Hematopoietic multipotent progenitor cell treated with erythropoietin and hydrocortisone succinate and interleukin-3 and kit ligand, for 15 days (in vitro differentiated cells): Measurements from ENCODE around the gene NECTIN4.
"Not testable (repeated sequence)": the region's sequence is repeated elsewhere in the genome, so short reads cannot be mapped to it uniquely, and the experiment has no call there.

Experiments used
- DNase-seq: peaks from one replicate; pipeline ENCODE4 v3.0.0-alpha.2; 2015; ENCODE audit warnings: low spot score

Gene NECTIN4

DNA sequence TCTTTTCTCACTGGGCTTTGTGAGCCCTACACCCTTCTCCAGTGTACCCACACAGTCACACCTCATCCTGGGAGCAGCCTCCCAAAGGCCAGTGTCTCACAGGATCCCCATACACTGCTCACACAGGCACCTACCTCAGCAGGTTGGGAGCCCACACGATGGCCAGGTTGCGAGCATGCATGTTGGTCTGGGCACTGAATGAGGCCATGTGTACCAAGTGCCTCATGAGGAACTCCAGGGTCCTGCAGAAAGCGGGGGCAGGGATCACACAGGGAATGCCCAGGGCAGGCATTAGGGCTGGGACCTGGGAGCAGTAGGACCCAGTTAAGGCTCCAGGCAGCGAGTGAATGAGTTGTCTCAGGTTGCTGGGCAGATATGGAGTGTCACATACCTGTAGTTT, 35.1 kb downstream of the NECTIN4 start:
- DNase-seq = no peak

DNA sequence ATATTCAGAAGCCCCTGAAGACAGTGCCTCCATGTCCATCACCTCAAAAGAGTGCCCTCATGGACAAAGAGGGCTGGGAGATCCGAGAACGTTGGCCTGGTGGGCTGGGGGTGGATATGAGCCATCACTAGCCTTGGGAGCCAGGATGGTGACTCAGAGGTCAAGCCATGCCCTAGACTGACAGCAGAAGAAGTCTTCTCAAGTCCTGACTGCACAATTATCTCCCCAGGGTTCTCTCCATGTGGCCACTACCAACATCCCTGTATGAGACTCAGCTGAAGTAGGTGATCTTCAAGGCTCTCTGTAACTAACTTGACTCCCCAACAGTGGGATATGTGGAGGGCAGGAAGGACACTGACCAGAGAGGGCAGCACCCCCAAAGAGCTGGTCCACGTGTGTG, 36.5 kb downstream of the NECTIN4 start:
- DNase-seq = no peak

DNA sequence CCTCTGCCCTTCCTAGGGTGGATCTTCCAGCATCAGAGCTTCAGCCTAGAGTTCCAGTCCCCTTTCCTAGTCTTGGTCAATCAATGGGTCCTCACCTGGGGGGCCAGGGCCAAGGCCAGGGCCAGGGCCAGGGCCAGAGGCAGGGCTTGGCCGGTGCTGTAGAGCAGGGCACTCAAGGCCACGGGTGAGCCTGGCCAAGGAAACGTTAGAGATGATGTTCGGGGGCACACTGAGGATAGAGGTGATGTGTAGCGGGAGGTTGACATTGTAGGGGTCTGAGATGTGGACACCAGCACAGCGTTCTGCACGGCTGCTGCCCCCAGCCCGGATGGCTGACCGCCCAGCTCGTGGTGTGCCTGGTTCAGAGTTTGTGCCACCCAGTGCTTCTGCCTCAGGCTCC, 38.1 kb downstream of the NECTIN4 start:
- DNase-seq = no peak

DNA sequence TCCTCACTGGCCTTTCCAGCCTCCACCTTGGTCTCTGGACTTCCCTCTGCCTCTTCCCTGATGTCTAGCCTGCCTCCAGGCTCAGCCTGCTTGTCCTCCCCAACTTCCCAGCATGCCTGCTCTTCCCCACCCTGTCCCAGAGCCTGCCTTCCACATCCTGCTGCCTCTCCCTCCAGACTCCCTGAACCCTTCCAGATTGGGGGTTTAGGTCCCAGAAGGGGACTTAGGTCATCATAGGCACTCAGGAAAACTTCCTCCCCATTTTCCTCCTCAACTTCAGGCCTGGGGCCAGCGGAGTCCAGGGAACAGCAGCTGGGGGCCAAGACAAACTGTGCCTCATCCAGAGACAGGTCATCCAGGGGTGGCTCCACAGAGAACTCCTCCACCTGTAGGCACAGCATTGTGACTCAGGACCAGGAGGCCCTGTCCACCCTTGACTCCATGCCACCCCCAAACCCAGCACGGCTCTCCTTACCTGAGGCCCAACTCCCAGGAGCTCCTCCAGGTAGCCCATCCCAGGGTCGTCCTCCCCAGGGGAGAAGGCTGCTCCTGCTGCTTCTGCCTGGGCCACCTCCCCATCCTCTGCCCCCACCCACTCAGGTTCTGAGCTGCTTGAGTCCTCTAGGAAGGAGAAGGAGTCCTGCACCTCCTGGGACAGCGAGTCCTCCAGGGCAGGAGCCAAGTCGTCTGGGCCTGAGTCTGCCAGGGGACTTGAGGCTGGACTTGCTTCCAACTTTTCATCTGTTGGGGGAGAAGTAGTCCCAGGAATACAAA, 40.2 kb downstream of the NECTIN4 start:
- DNase-seq = no peak

DNA sequence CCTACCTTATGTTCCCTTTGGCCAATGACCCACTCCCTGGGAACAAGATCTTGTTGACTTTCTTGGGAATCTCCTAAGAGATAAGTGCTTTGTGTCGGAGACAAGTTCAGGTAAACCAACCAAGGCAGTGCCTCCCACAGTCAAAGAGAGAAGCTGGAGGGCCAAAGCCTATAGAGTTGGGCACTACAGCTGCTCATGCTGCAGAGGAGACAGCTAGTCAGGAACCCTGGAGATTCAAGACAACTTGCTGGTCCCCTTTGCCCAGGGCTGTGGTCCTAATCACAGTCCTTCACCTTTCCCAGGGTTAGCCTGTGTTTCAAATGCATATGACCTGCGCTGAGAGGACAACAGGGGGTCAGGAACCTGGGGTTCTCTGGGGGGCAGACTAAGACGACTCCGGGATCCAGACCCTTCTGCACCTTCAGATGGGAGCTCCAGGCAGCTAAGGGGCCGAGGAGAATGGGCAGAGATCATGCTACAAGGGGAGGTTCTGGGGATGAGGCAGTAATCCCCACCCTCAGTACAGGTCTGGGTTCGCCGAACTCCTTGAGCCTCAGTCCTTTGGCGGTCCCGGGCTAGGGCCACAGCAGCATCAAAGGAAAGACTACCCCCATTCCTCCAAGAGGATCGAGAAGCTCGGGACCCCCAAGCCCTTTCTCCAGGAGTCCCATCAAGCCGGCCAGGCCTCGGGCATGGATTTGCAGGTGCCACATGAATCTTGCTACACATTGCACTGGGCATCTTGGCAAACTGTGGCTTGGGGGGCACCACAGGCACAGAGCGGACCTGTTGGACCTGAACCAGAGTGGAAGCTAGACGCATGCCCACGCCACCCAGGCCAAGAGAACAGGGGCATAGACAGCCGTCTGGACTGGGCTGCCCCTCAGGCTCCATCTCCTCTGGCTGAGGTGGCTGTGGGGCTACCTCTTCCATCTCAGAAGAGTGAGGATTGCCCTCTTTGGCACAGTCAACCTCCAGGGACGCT, 41.6 kb downstream of the NECTIN4 start:
- no peak for DNase-seq

DNA sequence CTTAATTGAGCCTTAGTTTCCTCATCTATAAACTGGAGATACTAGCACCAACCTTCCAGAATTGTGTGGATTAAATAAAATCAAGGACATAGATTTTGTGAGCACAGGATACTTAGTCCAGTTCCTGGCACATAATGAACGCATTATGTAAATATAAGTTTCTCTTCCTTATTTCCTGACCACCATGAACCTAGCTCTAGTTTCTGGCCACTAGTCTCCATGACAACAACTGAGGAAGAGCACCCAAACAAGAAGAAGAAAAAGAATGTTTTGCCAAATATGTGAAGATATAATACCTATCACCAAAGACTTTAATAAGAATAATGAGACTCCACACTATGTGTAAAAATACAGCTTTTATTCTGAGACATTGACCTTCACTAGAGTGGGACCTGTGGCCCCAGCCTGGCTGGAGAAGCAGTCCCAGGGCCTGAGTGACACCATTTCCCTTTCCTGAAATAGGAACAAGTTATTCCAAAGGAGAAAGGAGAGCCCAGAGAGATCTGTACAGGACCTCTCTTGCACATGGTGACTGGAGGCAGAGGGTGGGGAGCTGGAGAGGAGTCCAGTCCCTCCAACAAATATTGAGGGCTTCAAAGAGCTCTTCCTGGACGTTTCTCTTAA, 42.6 kb downstream of the NECTIN4 start:
- DNase-seq = no peak

DNA sequence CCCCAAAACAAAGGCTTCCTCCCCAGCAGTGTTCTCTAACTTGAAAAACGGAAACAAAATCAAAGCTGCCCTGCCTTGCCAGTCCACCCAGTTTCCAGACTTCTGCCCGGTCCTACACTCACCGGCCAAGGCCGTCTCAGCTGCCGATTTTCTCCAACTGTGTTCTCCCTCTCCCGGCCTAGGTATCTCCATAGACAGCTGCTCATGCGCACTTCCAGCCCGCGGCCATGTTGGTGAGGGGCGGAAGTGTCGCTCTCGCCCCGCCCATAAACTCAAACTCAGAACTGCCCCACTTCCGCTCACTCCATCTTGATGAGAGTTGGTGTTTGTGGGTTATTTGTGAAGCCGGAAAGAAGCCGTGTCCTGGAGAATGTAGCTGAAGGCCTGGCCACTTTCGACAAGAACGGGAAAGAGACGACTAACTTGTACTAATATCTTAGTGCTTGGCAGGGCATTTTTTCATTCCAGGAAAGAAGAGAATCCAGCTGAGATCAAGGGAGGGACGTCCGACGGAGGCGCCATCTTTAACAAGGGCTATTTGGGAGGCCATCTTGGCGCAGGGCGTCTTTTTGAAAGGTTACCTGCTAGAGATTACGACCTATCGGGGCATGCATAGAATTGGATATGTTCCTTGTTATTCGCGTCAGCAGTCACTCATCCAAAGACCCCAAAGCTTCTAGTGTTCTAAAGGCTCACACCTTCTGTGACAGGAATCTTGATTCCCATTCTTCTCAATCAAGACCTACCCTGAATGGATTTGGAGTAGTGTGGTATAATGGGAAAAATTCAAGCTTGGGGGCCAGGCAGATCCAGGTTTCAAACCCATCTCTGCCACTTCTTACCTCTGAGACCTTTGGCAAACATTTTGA, 43.4 kb downstream of the NECTIN4 start, which contains the start of gene USF1:
TSS of gene USF1 (minus strand) at position 242 of the 869 bp plus-strand sequence. CDS start 2,702 bp downstream, outside the sequence.
- peak; percentile 97 for DNase-seq

DNA sequence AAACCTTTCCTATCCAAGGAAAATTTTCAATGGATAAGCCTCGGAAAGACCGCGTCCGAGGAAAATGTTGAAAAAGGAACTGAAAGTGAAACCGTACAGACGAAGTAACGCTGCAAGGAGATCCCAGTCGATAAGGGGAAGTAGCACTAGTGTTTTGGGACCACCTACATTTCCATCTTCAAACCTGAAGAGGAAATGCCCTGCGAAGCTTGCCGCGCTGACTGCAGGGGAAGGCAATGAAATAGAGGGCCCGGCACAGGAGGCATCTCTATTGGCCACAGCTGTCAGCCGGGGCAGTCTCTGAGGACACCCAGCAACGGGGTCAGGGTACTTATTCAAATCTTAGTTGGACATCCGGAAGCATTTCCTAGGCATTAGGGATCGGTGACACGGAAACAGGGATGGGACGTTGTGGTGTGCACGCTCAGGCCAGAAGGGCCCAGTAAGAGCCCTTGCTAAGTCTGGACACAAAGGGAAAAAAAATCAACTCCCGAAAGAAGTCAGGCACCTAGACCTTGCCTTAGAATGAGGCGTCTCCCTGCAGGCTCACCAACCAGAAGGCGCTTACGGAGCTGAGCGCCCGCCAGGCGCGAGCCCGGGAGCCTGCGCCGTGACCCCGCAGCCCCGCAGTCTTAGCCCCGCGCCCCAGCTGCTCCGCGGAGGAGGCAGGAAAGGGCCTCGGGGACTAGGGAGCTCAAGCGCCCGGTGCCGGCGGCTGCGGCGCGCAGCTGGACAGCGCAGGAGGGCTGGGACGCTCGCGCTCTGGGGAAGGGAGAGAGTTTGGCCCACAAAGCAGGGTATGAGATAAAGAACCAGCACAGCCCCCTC, 44.2 kb downstream of the NECTIN4 start:
- peak; percentile 73 for DNase-seq

DNA sequence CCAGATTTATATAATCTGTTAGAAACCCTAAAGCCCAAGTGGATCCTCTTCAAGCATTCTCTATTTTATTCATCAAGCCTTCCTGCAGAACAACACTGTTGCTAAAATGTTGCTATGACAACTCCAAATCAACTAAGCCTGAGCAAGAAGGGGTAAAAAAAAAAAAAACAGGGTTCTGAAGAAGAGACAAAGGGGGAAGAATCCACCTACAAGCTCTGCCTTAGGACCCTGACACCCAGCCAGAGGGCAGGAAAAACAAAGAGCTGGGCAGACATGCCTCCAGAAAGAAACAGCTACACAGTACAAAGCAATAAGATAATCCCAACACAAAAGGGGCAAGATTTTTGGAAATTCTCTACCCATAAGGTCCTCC, 44.8 kb downstream of the NECTIN4 start:
- peak; percentile 33 for DNase-seq

DNA sequence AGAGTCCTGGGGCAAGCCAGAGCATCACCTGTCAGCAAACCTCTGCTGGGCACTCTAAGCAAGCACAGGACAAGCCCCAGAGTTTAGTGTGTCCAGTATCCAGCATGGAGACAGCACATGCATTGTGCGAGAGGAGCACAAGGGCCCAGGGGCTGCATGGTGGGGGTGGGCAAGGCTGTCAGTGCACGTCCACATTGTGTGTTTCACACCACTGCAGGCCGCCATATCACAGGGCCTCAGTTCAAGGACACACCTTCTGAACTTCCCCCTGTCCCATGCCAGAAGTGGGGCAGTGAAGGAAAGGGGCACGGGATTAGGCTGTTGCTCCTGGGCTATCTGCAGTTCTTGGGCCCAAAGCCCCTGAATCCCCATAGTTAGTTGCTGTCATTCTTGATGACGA, 49.8 kb downstream of the NECTIN4 start:
- DNase-seq = no peak

DNA sequence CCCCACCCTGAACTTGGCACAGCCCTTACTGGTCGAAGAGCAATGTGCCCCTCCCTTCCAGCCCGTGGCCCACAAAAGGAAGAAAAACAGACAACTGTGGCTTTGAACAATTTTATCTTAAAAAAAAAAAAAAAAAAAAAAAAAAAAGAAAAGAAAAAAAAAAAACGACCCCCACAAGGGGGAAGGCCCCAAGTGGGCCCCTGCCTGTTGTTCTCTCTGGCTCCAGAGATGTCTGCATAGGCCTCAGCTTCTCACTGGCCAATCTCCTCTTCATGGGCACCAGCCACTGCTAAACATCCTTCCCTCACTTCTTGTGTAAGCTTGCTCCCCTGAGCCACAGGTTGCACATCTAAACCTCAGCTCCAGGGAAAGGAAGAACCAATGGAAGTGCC, 50.2 kb downstream of the NECTIN4 start:
- DNase-seq = no peak

DNA sequence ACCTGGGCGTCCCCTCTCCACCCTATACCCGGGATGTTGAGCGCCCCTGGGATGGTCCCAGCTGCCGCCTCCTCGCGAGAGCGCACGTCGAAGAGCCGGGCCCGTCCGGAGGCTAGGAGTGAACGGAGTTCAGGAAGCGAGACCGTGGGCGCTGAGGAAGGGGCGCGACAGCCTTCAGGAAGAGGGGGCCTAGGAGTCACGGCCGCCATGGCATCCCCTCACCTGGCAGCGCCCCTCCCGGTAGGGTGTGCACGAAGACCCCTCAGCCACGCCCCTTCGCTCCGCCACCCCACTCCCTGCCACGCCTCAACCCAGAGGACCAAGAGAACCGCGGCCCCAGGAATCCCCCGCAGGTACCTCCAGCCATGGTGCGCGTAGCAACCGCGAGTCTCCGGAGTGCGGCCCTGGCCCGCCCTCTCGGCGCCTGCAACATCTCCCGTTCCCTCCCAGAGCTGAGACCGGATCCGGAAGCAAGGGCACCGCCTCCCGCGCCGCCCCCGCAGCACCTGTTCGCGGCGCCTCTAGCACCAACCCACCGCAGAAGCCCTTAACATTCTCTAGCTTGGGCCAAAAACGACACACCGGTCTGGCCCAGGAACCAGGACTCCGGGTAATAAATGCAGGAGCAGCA, 50.7 kb downstream of the NECTIN4 start, which contains the start of gene TSTD1:
TSS of gene TSTD1 (minus strand) at position 442 of the 631 bp plus-strand sequence. CDS start at position 367, 75 bp downstream.
- peak; percentile 68 for DNase-seq

DNA sequence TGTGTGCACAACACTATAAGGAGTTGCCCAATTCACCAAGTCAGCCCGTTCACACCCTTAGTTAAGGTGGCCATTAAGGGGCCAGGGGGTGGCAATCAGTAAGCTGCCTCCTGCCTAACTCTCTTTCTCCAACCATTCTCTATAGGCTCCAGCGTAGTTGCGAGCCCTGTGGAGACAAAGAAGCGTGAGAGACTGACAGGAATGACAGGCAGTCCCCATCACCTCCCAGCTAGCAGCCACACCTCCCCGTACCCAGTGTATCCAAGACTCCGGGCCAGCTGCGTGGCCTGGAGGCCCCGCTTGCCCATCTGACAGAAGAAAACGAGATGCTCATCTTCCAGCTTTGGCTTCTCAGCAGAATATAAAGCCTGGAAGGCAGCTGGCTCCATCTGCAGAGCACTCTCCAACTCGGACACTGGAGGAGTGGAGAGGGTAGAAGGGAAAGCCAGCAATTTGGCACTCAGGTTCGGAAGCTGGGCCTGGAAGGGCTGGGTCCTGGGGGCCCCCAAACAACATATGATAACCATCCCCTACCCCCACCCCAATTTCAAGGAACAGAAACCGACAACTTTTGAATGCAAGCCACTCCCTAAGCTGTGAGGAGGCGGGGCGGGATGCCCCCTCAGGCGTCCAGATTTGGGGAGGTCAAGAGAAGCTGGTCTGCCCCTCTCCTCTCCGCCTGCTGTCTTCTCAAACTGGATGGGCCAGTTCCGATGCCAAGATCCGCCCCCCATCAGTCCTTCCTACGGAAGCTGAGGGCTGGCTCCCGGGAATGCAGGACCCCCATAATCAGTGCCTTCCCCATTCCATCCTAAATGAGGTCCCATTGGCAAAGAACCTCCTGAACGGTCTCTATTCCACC, 51.5 kb downstream of the NECTIN4 start:
- no peak for DNase-seq

DNA sequence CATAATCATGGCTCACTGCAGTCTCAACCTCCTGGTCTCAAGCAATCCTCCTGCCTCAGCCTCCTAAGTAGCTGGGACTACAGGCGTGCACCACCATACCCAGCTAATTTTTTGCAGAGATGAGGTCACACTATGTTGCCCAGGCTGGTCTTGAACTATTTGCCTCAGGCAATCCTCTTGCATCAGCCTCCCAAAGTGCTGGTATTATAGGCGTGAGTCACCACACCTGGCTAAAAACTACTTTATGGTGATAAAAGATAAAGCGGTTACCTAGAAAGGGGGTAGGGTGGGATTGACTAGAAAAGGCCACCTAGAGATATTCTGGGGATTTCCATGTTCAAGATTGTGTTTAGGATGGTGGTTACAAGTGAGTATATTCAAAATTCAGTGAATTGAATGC, 55.6 kb downstream of the NECTIN4 start:
- DNase-seq = no peak

DNA sequence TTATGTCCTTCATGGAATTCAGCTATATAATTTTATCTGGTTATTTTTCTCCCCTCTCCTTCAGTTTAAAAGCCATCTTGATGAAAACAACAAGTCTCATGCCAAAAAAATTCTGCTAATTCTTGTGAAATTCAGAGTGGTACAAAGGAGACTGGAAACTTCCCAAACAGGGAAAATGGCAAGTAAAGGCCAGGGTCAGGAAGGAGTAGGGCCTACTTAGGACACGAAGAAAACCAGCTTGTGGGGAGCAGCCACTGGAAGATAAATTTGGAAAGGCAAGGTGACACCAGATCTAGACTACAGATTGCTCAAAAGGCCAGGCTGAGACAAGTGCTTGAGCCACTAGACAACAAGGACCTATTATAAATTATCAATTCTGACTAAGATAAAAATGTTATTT, 56.9 kb downstream of the NECTIN4 start:
- no peak for DNase-seq

DNA sequence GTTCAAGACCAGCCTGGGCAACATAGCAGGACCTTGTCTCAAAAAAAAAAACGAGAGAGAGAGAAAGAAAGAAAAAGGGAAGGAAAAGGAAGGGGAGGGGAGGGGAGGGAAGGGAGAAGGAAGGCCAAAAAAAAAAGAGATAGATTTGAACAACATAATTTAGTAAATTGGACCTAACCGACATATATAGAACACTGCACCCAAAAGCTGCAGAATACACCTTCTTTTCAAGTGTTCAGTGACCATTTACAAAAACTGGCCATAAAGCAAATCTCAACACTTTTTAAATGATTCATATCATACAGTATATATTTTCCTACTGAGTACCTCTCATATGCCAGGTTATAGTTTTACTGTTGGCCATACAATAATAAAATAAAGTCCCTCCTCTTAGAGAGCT, 57.5 kb downstream of the NECTIN4 start:
- DNase-seq = no peak

DNA sequence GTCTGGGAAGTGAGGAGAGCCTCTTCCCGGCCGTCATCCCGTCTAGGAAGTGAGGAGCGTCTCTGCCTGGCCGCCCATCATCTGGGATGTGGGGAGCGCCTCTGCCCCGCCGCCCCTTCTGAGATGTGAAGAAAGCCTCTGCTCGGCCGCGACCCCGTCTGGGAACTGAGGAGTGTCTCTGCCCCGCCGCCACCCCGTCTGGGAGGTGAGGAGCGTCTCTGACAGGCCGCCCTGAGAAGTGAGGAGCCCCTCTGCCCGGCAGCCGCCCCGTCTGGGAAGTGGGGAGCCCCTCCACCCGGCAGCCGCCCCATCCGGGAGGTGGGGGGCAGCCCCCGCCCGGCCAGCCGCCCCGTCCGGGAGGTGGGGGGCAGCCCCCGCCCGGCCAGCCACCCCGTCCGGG, 59.9 kb downstream of the NECTIN4 start:
- not testable (repeated sequence) for DNase-seq

DNA sequence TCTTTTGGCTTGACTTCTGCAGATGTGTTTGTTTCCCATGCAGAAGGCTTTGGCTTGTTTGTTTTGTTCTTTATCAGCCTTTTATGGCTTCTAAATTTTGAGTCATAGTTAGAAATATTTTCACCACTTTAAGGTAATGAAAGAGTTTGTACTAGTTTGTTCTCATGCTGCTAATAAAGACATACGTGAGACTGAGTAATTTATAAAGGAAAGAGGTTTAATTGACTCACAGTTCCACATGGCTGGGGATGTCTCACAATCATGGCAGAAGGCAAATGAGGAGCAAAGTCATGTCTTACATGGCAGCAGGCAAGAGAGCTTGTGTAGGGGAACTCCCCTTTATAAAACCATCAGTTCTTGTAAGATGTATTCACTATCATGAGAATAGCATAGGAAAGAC, 62.4 kb downstream of the NECTIN4 start:
- DNase-seq = not testable (repeated sequence)

DNA sequence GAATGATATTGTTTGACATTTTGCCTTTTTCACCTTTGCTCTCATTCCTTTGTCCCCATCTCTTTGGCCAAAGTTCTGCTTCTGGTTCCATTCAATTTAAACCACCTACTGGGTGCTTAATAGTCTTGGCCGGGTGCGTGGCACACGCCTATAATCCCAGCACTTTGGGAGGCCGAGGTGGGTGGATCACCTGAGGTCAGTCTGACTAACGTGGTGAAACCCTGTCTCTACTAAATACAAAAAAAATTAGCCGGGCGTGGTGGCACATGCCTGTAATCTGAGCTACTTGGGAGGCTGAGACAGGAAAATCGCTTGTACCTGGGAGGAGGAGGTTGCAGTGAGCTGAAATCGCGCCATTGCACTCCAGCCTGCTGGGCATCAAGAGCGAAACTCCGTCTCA, 66.9 kb downstream of the NECTIN4 start:
- DNase-seq = not testable (repeated sequence)
